Osteoblast (primary cell): ENCODE data around the gene FNDC3B. TPM values are rescaled to one million over a fixed set of nuclear protein-coding genes. Genes with fewer than 3 reads are reported as not detected.
A peak's percentile ranks its signal among the peaks of the same experiment; 100 is the strongest.

Experiments
- DNase-seq: peaks from one replicate; pipeline ENCODE4 v3.0.0; 2011; ENCODE audit warnings: low spot score, mixed read lengths; ENCODE audit not compliant: insufficient read length; ENCODE audit errors: missing footprints
- H2AFZ ChIP-seq: 2 replicates; pipeline ENCODE4 v1.6.0; 2011; ENCODE audit warnings: mild to moderate bottlenecking, low read length
- H3K27ac ChIP-seq: 2 replicates; pipeline ENCODE4 v1.5.1; 2011; ENCODE audit warnings: mild to moderate bottlenecking, low read depth, low read length, moderate library complexity
- H3K27me3 ChIP-seq: 2 replicates; pipeline ENCODE4 v1.6.0; 2012; ENCODE audit warnings: mild to moderate bottlenecking, control low read depth, inconsistent platforms, low read length, moderate library complexity; ENCODE audit not compliant: insufficient read depth
- H3K36me3 ChIP-seq: 2 replicates; pipeline ENCODE4 v1.5.1; 2011; ENCODE audit warnings: mild to moderate bottlenecking, low read length, control low read depth, moderate library complexity; ENCODE audit not compliant: insufficient read depth
- H3K4me1 ChIP-seq: 2 replicates; pipeline ENCODE4 v1.5.1; 2011; ENCODE audit warnings: mild to moderate bottlenecking, low read length, control low read depth, moderate library complexity; ENCODE audit not compliant: insufficient read depth
- H3K4me2 ChIP-seq: 2 replicates; pipeline ENCODE4 v1.6.0; 2011; ENCODE audit warnings: mild to moderate bottlenecking, low read length; ENCODE audit not compliant: insufficient read depth
- H3K4me3 ChIP-seq: fragments of 200-600 bp; sonication (generic); 3 replicates; pipeline ENCODE4 v1.5.1; 2012; ENCODE audit warnings: mild to moderate bottlenecking, low read length, inconsistent platforms; ENCODE audit not compliant: insufficient read depth
- H3K79me2 ChIP-seq: 2 replicates; pipeline ENCODE4 v1.6.0; 2012; ENCODE audit warnings: mild to moderate bottlenecking, low read length, control low read depth, inconsistent platforms; ENCODE audit not compliant: insufficient read depth
- H3K9me3 ChIP-seq: 2 replicates; pipeline ENCODE4 v1.5.1; 2011; ENCODE audit warnings: low read depth, low read length, control low read depth
- H4K20me1 ChIP-seq: 2 replicates; pipeline ENCODE4 v1.6.0; 2012; ENCODE audit warnings: mild to moderate bottlenecking, low read length, control low read depth; ENCODE audit not compliant: insufficient read depth
- CTCF ChIP-seq: IDR thresholded peaks from 2 replicates; pipeline ENCODE4 v1.5.1; 2011; ENCODE audit warnings: mild to moderate bottlenecking, low read depth, low read length, moderate library complexity; ENCODE audit errors: extremely low read depth
- total RNA-seq: library from RNA; depleted of rRNA; stranded (reverse); fragments of >200 nt; gene quantifications from 2 replicates; pipeline ENCODE4 v1.2.3, GENCODE V29; 2012

Gene FNDC3B
- total RNA-seq, 1 donor, result 179 TPM

GRCh38 chr3:172115059-172115458 lies 75.7 kb downstream of the FNDC3B start:
- no peak overlapping the region for H3K4me2 ChIP-seq
- peaks cover 93% of the 10 kb centered on the region for H3K79me2 ChIP-seq
- DNase-seq, result no peak
- H2AFZ ChIP-seq, result no peak overlapping the region
- H3K36me3 ChIP-seq, result peaks cover 71% of the 10 kb centered on the region
- no peak overlapping the region for H3K27ac ChIP-seq
- no peaks in the 10 kb centered on the region for H3K4me1 ChIP-seq
- H3K9me3 ChIP-seq, result no peaks in the 10 kb centered on the region
- H3K27me3 ChIP-seq, result no peaks in the 10 kb centered on the region
- no peak overlapping the region for H3K4me3 ChIP-seq
- TF ChIP-seq CTCF, result no peak
- H4K20me1 ChIP-seq, result peaks cover 64% of the 10 kb centered on the region

- H3K4me1 ChIP-seq, result no peaks in the 10 kb centered on the region
- H3K36me3 ChIP-seq, result peaks cover 78% of the 10 kb centered on the region
- no peaks in the 10 kb centered on the region for H3K27me3 ChIP-seq
- no peaks in the 10 kb centered on the region for H3K9me3 ChIP-seq
- no peak overlapping the region for H3K27ac ChIP-seq
- H4K20me1 ChIP-seq, result peaks cover 57% of the 10 kb centered on the region
- no peak overlapping the region for H3K4me3 ChIP-seq
- H3K79me2 ChIP-seq, result peaks cover 93% of the 10 kb centered on the region
- H2AFZ ChIP-seq, result no peak overlapping the region
- DNase-seq, result no peak
- TF ChIP-seq CTCF, result no peak
- no peak overlapping the region for H3K4me2 ChIP-seq
These were observed 76.4 kb downstream of the FNDC3B start for GRCh38 chr3:172115787-172116186.

- H3K4me3 ChIP-seq, result no peak overlapping the region
- no peak overlapping the region for H2AFZ ChIP-seq
- H3K36me3 ChIP-seq, result peaks cover 92% of the 10 kb centered on the region
- no peaks in the 10 kb centered on the region for H3K4me1 ChIP-seq
- H3K9me3 ChIP-seq, result no peaks in the 10 kb centered on the region
- peaks cover 93% of the 10 kb centered on the region for H3K79me2 ChIP-seq
- no peak overlapping the region for H3K4me2 ChIP-seq
- H3K27ac ChIP-seq, result no peak overlapping the region
- no peaks in the 10 kb centered on the region for H3K27me3 ChIP-seq
- TF ChIP-seq CTCF, result no peak
- H4K20me1 ChIP-seq, result peaks cover 56% of the 10 kb centered on the region
- no peak for DNase-seq
These were observed 78.6 kb downstream of the FNDC3B start for GRCh38 chr3:172118019-172118418.

- Histone ChIP-seq H2AFZ (no peak overlapping the region), H4K20me1 (peaks cover 45% of the 10 kb centered on the region), H3K27ac (peak overlapping the region; percentile 19), H3K4me3 (no peak overlapping the region), H3K36me3 (peaks cover 79% of the 10 kb centered on the region), H3K4me2 (no peak overlapping the region), H3K9me3 (no peaks in the 10 kb centered on the region), H3K27me3 (no peaks in the 10 kb centered on the region), H3K4me1 (no peaks in the 10 kb centered on the region), H3K79me2 (peaks cover 91% of the 10 kb centered on the region)
- no peak for DNase-seq
- no peak for TF ChIP-seq CTCF
These were observed 80.0 kb downstream of the FNDC3B start for GRCh38 chr3:172119266-172119969.
